Ishikawa (cell line): ENCODE results near the gene AMY2A.
"Not testable (repeated sequence)": the region's sequence is repeated elsewhere in the genome, so short reads cannot be mapped to it uniquely, and the experiment has no call there.

Experiments
- CEBPB ChIP-seq: IDR thresholded peaks from 2 replicates; pipeline ENCODE4 v1.6.1; 2012
- CREB1 ChIP-seq: IDR thresholded peaks from 2 replicates; pipeline ENCODE4 v1.6.1; 2012; ENCODE audit warnings: low read depth
- EGR1 ChIP-seq: IDR thresholded peaks from 2 replicates; pipeline ENCODE4 v1.6.1; 2012
- EP300 ChIP-seq: IDR thresholded peaks from 2 replicates; pipeline ENCODE4 v1.6.1; 2012; ENCODE audit warnings: borderline replicate concordance
- FOXM1 ChIP-seq: IDR thresholded peaks from 2 replicates; pipeline ENCODE4 v1.6.1; 2012; ENCODE audit warnings: low read depth, borderline replicate concordance
- NFIC ChIP-seq: IDR thresholded peaks from 2 replicates; pipeline ENCODE4 v1.6.1; 2012
- RAD21 ChIP-seq: IDR thresholded peaks from 2 replicates; pipeline ENCODE4 v1.6.1; 2012; ENCODE audit warnings: low read depth
- TAF1 ChIP-seq: IDR thresholded peaks from 2 replicates; pipeline ENCODE4 v1.6.1; 2012; ENCODE audit warnings: low read depth, mild to moderate bottlenecking
- TCF12 ChIP-seq: IDR thresholded peaks from 2 replicates; pipeline ENCODE4 v1.6.1; 2012; ENCODE audit warnings: low read depth
- TEAD4 ChIP-seq: IDR thresholded peaks from 2 replicates; pipeline ENCODE4 v1.6.1; 2012
- YY1 ChIP-seq: IDR thresholded peaks from 2 replicates; pipeline ENCODE4 v1.6.1; 2012; ENCODE audit warnings: low read depth
- ZBTB7A ChIP-seq: IDR thresholded peaks from 2 replicates; pipeline ENCODE4 v1.6.1; 2012; ENCODE audit warnings: low read depth
- TF ChIP-seq, protein P1 (sequence below): IDR thresholded peaks from 2 replicates; pipeline ENCODE4 v1.6.1; 2012
- TF ChIP-seq, protein P2 (sequence below): IDR thresholded peaks from 2 replicates; pipeline ENCODE4 v1.6.1; 2012; ENCODE audit warnings: low read depth, mild to moderate bottlenecking
- TF ChIP-seq, protein P3 (sequence below): IDR thresholded peaks from 2 replicates; pipeline ENCODE4 v1.6.1; 2012

AMY2A gene

DNA sequence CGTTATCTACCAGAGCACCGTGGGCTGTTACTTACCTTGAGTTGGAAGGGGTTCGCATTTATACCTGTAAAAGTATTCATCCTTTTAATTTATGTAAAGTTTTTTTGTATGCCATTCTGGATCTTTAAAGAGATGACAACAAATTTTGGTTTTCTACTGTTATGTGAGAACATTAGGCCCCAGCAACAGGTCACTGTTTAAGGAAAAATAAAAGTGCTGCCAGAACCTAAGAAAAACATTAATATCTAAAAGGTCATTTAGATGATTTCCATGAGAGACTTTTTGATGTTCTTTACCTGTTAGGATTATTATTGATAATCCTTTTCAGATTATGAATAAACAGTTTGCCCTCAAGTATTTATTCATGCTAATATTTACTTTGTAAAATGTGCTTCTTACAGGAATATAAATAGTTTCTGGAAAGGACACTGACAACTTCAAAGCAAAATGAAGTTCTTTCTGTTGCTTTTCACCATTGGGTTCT lies at the start of gene AMY2A:
Gene AMY2A, plus strand, starts transcription at position 434 of the 484 bp plus-strand sequence. Its CDS starts 14 bp downstream, at position 448.
- TF ChIP-seq YY1, RAD21: not testable (repeated sequence)
- TF ChIP-seq, protein P1, sequence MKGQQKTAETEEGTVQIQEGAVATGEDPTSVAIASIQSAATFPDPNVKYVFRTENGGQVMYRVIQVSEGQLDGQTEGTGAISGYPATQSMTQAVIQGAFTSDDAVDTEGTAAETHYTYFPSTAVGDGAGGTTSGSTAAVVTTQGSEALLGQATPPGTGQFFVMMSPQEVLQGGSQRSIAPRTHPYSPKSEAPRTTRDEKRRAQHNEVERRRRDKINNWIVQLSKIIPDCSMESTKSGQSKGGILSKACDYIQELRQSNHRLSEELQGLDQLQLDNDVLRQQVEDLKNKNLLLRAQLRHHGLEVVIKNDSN, result not testable (repeated sequence)

DNA sequence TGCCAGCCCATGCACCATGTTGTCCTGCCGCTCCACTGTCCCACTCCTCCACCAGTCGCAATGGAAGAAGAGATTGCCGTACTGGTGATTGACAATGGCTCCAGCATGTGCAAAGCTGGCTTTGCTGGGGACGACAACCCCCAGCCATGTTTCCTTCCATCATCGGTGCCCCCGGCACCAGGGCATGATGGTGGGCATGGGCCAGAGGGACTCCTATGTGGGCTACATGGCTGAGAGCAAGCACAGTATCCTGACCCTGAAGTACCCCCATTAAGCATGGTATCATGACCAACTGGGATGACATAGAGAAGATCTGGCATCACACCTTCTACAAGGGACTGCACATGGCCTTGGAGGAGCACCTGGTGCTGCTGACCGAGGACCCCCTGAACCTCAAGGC lies 47.7 kb upstream of the AMY2A start:
- TF ChIP-seq YY1, result no peak
- TF ChIP-seq TCF12, result no peak
- no peak for TF ChIP-seq RAD21

DNA sequence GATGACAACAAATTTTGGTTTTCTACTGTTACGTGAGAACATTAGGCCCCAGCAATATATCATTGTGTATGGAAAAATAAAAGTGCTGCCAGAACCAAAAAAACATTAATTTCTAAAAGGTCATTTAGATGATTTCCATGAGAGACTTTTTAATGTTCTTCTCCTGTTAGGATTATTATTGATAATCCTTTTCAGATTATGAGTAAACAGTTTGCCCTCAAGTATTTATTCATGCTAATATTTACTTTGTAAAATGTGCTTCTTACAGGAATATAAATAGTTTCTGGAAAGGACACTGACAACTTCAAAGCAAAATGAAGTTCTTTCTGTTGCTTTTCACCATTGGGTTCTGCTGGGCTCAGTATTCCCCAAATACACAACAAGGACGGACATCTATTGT lies 45.9 kb upstream of the AMY2A start, which contains the start of gene AMY2B:
Gene AMY2B, plus strand, starts transcription at position 301 of the 400 bp plus-strand sequence. Its CDS starts 14 bp downstream, at position 315.
- not testable (repeated sequence) for TF ChIP-seq YY1, EP300, FOXM1

DNA sequence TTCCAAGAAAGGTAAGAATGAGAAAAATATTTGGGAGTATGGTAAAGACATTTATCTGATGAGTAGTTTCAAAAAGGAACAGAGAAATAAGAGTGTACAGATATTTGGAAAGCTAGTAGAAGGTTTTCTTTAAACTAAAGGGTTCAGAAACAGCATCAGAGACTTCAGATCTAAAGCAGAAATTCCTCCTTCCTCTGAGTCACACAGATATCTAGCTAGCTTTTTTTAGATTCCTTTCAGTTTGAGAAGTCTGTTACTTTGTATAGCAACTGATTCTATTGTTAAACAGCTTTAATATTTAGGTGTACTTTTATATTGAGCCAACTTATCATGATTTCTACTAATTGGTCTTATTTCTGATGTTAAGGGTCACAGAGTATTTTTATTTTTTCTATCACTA lies 41.2 kb upstream of the AMY2A start:
- TF ChIP-seq TCF12, result no peak
- TF ChIP-seq ZBTB7A, result no peak
- no peak for TF ChIP-seq TAF1
- TF ChIP-seq, protein P1, result no peak
- no peak for TF ChIP-seq EGR1
- no peak for TF ChIP-seq CREB1
- no peak for TF ChIP-seq CEBPB
- TF ChIP-seq FOXM1, result no peak
- no peak for TF ChIP-seq RAD21
- no peak for TF ChIP-seq YY1
- TF ChIP-seq, protein P2, sequence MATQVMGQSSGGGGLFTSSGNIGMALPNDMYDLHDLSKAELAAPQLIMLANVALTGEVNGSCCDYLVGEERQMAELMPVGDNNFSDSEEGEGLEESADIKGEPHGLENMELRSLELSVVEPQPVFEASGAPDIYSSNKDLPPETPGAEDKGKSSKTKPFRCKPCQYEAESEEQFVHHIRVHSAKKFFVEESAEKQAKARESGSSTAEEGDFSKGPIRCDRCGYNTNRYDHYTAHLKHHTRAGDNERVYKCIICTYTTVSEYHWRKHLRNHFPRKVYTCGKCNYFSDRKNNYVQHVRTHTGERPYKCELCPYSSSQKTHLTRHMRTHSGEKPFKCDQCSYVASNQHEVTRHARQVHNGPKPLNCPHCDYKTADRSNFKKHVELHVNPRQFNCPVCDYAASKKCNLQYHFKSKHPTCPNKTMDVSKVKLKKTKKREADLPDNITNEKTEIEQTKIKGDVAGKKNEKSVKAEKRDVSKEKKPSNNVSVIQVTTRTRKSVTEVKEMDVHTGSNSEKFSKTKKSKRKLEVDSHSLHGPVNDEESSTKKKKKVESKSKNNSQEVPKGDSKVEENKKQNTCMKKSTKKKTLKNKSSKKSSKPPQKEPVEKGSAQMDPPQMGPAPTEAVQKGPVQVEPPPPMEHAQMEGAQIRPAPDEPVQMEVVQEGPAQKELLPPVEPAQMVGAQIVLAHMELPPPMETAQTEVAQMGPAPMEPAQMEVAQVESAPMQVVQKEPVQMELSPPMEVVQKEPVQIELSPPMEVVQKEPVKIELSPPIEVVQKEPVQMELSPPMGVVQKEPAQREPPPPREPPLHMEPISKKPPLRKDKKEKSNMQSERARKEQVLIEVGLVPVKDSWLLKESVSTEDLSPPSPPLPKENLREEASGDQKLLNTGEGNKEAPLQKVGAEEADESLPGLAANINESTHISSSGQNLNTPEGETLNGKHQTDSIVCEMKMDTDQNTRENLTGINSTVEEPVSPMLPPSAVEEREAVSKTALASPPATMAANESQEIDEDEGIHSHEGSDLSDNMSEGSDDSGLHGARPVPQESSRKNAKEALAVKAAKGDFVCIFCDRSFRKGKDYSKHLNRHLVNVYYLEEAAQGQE, result no peak
- no peak for TF ChIP-seq TEAD4
- TF ChIP-seq, protein P3, sequence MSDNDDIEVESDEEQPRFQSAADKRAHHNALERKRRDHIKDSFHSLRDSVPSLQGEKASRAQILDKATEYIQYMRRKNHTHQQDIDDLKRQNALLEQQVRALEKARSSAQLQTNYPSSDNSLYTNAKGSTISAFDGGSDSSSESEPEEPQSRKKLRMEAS, result no peak

DNA sequence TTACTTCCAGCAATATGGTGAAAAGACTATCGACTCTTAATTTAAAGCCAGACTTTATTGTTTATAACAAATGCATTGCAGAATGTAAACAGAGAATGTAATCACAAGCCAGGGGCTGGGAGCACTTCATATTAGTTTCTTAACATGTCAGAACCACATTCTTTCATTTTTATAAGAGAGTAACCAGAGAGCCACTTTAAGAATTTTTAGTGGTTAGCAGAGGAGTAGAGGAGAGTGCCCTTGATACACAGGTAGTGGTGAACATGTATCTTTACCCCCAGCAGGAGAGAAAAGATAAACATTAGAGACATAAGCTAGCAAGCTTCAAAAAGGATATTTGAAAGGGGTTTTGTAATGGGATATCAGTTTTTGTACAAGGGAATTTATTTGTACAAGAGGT lies 34.8 kb upstream of the AMY2A start:
- no peak for TF ChIP-seq EP300
- TF ChIP-seq CREB1, result no peak
- TF ChIP-seq TEAD4, result no peak

DNA sequence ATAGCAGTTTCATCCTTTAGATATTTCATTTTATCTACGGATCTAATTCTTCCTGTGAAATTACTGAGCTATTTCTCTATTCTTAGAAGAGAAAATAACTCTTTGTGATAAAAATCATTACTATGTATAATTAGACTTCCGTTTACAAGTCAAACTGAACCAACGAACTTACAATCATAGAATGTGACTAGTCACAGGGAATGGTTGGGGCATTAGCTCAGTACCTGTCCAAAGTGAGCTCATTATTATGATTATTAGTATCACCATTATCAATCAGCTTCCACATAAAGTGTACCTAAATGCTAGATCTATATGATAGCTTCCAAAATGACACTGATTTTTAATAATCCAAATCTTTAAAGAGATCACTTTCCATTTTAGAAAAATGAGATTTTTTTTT lies 33.3 kb upstream of the AMY2A start:
- TF ChIP-seq YY1 (no peak), RAD21 (no peak), TAF1 (no peak), TCF12 (no peak), TEAD4 (no peak), CREB1 (no peak), ZBTB7A (no peak), FOXM1 (no peak), EP300 (no peak), NFIC (no peak), EGR1 (no peak), CEBPB (no peak)
- TF ChIP-seq, protein P3, result no peak
- TF ChIP-seq, protein P2, result no peak
- TF ChIP-seq, protein P1, result no peak

DNA sequence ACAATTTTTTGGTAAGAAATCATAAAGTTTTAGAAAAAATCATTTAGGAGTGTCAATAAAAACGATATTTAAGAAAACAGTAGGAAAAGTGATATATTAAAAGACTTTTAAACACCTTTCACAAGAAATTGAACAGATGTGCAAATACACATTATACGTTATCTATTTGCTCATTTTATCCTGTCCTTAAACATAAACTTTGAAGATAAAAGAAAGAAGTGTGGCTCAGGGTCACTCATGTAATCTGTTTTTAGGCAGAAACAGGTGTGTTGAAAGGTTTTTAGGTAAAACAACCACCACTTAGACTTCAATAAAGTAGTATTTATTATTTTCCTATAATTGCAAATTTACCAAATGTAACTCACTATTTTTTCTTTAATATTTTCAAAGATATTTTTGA lies 32.7 kb upstream of the AMY2A start:
- no peak for TF ChIP-seq TAF1
- TF ChIP-seq EGR1, result no peak
- TF ChIP-seq ZBTB7A, result no peak
- TF ChIP-seq FOXM1, result no peak
